Skin epidermis (tissue), 12 donors: ENCODE results near the gene DSN1.

ENCODE experiments used
- H3K27ac ChIP-seq, 21 experiments: fragments of 200-600 bp; sonication (generic) in 11 of 21; one replicate each; pipeline ENCODE4 v1.5.0; 2020; ENCODE audit warnings: mild to moderate bottlenecking in 3 of 21, inconsistent platforms in 2 of 21, moderate library complexity in 2 of 21
- H3K4me3 ChIP-seq, 7 experiments: fragments of 200-600 bp; sonication (generic) in 2 of 7; one replicate each; pipeline ENCODE4 v1.5.0; 2020; ENCODE audit warnings: inconsistent platforms in 2 of 7, mild to moderate bottlenecking in 2 of 7, moderate library complexity in 1 of 7

The DSN1 gene

DNA sequence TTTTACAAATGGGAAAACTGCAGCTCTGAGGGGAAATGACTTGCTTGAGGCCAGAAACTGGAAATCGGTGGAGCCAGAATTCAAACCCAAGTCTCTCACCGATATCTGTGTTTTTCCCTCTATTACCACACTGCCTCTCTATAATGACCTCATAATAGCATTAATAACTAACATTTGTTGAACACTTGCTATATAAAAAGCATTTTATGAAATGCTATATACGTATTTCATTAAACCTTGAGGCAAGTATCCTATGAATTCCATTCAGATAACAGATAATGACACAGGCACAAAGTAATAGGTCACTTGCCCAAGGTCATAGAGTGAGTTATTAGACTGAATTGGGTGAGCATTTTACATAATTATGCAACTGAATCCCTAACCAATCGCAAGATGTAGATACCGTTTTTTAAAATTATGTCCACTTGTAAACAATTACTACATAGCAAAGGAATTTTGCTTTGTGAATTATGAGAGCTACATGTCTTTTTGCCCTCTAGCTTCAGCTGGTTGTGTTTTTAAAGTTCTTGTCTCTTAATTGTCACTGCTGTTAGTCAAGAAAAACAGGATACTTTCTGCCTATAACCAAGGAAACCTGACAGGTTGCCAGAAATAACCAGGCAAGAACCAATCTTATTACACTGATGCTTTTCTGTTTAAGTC lies 4.7 kb downstream of the DSN1 start:
- peak overlapping the region in 11 of 21 experiments; percentile 19 to 68 (median 48) for H3K27ac ChIP-seq
- no peak overlapping the region for H3K4me3 ChIP-seq

DNA sequence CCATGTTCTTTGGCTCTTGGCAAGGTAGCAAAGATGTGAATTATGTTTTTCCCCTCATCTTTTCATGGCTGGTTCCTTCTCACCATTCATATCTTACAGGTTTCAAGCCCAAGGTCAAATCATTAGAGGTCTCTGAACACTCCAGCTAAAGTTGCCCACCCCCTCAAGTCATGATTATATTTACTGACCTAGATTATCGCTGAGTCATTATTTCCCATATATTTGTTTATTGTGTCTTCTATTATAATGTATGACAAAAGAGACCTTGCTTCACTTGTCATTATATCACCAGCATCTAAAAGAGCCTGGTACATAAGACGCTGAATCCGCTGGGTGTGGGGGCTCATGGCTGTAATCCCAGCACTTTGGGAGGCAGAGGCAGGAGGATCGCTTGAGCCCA lies 12.4 kb downstream of the DSN1 start:
- no peak overlapping the region for H3K27ac ChIP-seq
- no peak overlapping the region for H3K4me3 ChIP-seq

DNA sequence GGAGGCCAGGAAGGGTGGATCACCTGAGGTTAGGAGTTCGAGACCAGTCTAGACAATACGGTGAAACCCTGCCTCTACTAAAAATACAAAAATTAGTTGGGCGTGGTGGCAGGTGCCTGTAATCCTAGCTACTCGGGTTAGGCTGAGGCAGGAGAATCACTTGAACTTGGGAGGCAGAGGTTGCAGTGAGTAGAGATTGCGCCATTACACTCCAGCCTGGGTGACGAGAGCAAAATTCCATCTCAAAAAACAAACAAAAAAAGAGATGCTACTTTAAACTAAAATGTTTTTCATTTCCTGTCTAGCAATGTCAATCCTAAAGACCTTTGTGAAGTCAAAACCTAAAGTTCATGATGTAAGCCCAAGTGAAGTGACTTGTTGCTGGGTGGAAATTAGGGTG lies 12.9 kb downstream of the DSN1 start:
- Histone ChIP-seq H3K27ac (no peak overlapping the region), H3K4me3 (no peak overlapping the region)

DNA sequence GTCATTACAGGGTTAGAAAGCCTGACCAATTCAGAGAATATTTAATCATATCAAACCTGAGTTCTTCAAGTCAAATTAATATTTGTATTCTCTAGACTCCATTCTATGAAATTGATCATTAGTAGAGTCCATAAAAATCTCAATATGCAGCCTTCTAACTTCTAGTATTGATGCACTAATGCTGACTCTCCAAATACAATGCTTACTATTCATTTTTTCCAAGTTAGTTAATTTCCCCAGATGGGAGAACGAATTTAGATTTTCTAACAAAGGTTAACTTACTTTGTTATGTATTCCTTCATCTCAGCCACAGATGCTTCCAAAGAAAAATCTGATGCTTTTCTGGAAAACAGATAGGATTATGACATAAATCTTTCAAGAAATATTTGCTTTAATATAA lies 15.3 kb downstream of the DSN1 start:
- no peak overlapping the region for H3K4me3 ChIP-seq
- peak overlapping the region in 7 of 21 experiments; percentile 30 to 71 (median 69) for H3K27ac ChIP-seq

DNA sequence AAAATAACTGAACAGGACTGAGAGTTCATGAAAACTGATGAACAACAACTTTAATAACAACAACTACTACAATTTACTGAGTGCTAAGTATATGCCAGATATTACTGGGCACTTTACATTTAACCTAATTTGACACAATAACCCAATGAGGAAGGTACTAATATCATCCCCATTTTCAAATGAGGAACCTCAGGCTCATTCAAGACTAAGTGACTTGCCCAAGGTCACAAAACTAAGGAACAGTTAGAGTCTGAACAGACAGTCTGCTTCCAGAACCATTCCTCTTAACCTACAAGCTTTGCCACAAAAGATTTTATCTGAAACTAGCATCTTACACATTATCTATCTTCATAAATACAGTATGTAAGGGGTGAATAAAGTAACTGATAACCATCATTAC lies 17.1 kb downstream of the DSN1 start:
- Histone ChIP-seq H3K27ac (peak overlapping the region in 6 of 21 experiments; percentile 12 to 71 (median 70)), H3K4me3 (no peak overlapping the region)

DNA sequence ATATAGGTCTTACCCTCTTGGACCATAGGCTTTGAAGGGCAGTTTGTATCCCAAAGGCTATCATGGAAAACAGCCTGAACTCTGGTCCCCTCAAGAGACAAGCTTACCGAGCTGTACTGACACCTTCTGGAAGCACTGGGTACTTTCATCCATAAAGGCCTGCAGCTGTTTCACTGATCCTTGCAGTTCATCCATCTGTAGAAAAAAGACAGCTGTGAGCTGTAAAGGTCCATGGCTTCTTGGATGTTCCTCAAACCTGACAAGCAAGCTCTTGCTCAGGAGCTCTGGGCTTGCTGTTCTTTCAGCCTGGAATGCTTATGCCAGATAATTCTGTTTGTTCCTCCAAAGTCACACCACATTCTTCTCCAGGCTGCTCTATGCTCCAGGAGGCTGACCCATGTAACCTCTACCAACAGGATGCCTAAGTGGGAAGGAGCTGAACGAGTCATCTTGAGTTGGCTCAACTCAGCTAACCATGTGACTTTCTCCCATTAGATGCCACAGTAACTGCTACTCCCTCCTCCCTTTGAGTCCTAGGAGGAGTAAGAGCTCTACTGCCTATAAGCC lies 18.8 kb downstream of the DSN1 start:
- Histone ChIP-seq H3K4me3 (no peak overlapping the region), H3K27ac (no peak overlapping the region)

DNA sequence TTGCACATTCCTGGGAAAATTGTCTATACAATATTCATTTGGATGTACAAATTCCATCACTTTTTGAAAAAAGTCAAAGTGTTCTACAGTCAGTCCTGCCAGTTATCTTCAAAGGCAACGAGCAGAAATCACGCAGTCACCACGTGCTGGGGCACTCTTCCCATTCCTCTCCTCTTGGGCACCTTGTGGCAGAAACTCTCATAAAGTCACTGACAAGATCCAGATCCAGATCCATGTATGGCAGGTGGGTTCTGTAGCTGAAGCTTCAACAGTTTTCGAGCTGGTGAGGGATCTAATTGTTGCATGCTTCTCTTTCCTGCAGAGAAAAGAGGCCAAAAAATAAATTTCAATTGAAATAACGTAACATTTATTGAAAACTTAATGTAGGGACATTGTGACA lies 21.0 kb downstream of the DSN1 start:
- Histone ChIP-seq H3K27ac (no peak overlapping the region), H3K4me3 (no peak overlapping the region)

DNA sequence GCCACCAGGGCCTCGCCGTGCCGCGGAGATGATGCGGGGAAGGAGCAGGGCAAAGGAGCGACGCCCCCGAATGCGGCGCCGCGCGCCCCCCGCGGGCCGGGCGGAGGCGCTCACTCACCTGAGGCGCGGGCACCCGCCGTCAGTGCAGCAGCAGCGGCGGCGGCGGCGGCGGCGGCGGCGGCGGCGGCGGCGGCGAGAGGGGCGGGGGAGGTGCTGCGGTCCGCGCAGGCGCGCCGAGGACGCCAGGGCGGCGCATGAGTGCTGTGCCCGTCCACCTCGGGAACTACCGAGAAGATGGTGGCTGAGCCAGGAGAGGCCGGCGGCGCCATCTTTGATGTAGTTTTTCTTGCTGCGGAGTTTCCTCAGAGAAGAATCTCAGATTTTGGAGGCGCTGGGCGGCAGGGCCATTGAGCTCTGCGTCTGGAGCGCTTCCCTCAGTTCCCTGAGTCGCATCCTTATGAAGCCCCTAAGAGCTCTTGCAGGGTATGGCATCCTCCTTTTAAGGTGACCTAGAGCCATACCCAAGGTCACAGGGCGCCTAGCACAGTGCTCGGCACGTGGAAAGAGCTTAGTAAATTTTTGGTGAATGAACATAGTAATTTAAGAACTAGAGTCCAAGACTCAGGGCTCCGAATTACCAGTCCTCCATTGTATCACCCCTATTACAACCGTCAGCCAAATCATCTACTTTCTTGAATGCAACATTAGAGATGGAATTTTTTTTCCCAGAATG lies 27.5 kb downstream of the DSN1 start, which contains the start of gene NDRG3:
TSS of gene NDRG3 (minus strand) at position 164 of the 733 bp plus-strand sequence. CDS start 24,355 bp downstream, outside the sequence.
- peak within 1 kb of the TSS in 20 of 21 experiments; percentile 46 to 89 (median 72) for H3K27ac ChIP-seq
- peak within 1 kb of the TSS; percentile 69 to 98 (median 95) for H3K4me3 ChIP-seq

DNA sequence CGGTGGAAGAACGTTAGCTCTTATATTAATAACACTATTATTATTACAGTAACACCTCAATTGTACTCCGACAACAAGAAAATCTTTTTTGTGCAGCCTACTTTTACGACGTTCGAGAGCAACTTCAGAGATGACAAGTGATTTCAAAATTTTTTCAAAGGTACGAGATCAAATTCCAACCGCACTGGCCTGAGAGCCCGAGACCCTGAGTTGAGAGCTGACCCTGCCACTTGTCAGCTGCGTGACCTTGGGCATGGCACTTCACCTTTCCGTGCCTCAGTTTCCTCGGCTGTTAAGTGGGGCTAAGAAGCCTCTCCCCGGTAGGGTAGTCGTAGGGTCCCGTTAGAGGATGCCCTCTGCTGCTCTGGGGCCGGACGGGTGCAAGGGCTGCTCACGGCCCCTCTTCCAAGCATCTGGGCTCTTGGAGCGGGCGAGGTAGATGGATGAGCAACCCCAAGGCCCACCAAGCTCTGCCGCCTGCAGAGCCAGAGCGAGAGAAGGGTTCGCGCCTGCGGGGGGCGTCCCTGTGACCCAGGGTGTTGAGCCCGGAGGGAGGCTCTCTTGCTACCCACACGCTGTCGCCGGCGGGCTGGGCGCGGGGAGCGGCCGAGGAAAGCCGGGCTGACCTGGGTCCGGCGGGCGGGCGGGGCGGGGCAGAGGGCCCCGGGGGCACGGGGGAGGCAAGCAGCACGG lies 28.2 kb downstream of the DSN1 start:
- peak overlapping the region; percentile 69 to 98 (median 95) for H3K4me3 ChIP-seq
- peak overlapping the region in 18 of 21 experiments; percentile 19 to 89 (median 66) for H3K27ac ChIP-seq

DNA sequence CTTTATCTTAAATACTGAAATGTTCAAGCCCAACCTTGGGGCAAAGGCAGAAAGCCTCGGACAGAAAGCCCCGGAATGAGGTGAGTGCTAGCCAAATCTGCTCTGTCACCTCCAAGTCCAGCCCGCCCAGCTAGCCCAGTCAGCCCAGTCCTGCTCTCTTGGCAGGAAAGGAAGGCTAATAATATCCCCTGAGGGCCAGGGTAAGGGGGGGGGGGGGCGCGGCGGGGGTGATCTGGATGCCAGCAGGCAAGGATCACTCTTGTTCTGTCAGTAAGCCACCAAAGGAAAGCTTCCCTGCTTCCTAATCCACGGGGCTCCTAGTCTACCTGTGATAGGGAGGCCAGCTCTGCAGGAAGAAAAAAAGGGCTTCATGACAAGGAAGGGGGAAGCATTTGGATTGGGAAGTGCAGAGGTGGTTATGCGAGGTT lies 28.8 kb downstream of the DSN1 start:
- Histone ChIP-seq H3K27ac (peak overlapping the region in 2 of 21 experiments; percentile 30 to 89), H3K4me3 (peak overlapping the region in 6 of 7 experiments; percentile 69 to 98 (median 95))

DNA sequence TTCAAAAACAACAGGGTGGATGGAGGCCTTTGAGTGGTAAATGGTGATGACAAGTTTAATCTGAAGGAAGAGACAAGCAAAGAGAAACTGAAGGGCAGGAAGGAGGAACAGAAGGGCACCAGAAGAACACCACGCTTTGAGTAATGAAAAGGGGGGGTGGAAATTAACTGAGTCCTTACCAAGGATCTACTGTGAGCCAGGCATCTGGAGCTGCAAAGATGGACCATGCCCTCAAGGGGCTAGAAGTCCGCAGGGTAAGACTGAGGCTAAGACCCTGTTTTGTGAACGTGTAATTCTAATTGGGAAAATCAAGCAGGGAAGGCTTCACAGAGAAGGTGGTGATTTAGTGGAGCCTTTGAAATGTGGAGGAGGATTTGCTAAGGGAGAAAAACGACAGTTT lies 29.3 kb downstream of the DSN1 start:
- H3K4me3 ChIP-seq, result no peak overlapping the region
- H3K27ac ChIP-seq, result no peak overlapping the region

DNA sequence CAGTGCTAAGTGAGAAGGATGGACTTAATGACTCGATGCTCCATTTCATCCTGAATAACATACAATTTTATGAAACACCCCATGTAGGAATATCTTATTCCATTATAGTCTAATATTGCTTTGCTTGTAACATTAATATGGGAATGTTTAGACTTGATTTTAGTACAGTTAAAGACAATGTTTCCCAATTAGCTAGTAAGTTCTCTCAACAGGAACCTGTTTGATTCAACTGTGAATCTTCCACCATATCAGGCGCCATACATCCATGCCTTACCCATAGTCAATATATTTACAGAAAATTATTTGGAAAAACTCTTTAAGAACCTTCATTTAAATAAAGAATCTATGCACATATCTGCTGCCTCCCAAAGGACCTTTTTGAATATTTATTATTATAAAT lies 31.0 kb downstream of the DSN1 start:
- Histone ChIP-seq H3K4me3 (no peak overlapping the region), H3K27ac (no peak overlapping the region)

DNA sequence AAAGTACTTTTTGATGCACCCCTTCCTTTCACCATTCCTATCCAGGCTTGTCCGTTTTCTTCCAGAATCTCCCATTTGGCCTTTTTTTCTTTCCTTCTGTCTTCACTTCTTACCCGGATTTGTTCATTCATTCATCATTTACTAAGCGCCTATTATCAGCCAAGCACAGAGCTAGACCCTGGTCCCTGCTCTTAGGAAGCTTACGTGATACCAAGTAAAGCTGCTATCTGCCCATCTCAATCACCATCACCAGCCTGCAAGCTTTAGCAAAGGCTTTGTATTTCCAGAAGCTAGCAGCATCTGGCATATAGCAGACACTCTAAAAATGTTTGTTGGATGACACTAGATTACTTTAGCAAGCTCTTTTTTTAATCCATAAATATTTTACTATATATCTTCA lies 32.5 kb downstream of the DSN1 start:
- Histone ChIP-seq H3K4me3 (no peak overlapping the region), H3K27ac (no peak overlapping the region)

DNA sequence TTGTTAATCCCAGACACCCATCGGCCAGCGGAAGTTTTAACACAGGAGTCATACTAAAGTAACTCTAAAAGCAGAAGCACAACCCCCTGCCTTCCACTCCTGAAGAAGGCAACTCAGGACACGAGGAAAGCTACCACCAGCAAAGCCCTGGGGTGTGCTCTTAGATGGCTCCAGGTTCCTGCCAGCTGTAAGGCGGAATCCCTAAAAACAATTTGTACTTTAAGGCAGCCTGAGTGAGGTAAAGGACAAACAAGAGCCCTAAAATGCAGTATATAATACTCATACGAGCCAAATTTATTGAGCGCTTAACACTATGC lies 36.4 kb downstream of the DSN1 start:
- H3K27ac ChIP-seq, result no peak overlapping the region
- no peak overlapping the region for H3K4me3 ChIP-seq

DNA sequence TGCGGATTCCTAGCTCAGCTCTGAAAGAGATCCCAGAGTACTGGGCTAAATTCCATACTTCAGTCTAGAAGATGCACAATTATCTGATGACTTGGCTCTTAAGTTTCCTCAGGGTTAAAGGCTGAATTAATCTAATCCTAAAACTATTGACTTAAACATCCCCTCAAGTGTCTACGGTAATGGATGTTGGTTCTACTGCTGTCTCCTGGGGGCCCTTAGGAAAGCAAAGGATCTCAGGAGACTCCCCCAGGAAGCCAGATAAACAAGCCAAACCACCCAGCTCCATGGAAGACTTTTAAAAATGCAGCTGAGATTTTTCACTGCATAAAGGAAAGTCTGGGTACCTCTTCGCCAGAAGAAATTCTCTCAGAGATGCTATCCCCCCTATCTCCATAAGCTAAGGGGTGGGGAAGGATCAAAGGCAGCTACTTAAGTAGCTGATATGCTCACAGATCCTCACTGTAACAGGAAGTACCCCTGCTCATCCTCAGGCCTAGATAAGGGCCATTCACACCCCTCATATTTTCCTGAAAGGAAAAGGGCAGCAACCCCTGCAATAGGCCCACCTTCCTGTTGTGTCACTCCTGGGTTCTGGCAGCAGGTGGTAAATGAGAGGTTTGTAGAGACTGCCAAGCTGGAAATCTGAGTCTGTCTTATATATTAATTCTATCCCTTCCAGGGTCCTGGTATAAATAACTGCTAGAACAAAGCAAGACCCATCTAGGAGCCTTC lies 36.9 kb downstream of the DSN1 start:
- Histone ChIP-seq H3K4me3 (no peak overlapping the region), H3K27ac (no peak overlapping the region)

DNA sequence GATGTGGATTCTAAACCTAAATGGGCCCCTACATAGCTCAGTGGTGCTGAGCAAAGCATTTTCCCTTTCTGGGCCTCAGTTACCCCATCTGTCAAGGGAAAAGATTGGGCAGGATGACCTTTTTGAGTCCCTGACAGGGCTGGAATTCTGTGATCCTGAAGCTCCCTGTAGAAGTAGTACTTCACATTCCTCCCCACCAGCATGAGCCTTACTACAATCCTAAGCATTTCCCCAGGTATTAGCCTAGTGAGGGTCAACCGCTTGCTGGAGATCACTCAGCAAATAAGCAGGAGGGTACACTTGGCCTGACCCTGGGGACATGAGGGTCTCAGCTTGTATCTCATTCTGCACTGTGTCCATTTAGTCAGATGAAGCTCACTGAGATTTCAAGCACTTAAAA lies 41.1 kb downstream of the DSN1 start:
- Histone ChIP-seq H3K27ac (peak overlapping the region in 1 of 21 experiments; percentile 51), H3K4me3 (no peak overlapping the region)

DNA sequence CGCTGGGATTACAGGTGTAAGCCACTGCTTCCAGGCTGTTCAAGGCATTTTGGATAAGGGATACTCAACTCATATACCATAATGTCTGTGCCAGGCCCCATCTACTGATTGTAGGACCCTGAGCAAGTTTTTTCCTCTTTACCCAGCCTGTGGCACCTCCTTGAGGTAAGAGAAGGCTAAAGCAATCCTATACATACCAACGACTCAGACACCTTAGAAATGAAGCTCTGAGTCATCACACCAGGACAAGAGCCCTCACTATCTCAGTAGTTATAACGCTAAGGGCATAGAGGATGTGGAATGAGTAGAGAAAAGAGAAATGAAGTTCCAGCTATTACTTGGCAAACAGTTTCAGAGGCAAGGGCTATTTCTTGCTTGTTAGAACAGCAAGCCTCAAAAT lies 44.6 kb downstream of the DSN1 start:
- no peak overlapping the region for H3K4me3 ChIP-seq
- no peak overlapping the region for H3K27ac ChIP-seq

DNA sequence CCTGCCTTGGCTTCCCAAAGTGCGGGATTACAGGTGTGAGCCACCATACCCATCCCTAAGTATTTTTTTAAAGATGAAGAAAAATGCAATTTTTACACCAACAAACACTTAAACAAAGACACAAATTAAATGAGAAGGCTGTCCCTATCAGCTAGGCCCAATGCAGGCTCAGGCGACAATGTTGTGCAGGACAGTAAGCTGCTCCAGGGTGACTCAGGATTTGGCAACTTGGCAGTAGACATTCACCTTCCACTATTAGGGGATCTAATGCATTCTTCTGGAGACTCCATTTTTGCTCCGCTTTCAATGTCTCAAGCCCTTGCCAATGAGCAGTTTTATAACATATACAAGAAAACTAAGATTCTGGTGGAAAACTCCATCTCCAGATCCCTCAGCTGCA lies 47.4 kb downstream of the DSN1 start:
- H3K4me3 ChIP-seq, result no peak overlapping the region
- no peak overlapping the region for H3K27ac ChIP-seq

DNA sequence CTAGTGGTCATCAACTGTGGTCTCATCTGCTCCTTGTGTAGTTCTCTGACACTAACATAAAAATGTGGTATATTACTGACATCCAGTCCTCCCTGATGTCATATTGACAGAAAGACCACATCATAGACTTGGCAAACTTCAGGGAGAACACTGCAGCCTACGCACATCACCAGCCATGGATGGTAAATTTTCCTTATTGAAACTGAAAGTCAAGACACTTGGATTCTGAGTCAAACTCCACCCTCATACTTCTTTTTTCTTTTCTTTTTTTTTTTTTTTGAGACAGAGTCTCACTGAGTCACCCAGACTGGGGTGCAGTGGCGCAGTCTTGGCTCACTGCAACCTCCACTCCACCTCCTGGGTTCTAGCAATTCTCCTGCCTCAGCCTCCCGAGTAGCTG lies 53.1 kb downstream of the DSN1 start:
- Histone ChIP-seq H3K4me3 (no peak overlapping the region), H3K27ac (no peak overlapping the region)

DNA sequence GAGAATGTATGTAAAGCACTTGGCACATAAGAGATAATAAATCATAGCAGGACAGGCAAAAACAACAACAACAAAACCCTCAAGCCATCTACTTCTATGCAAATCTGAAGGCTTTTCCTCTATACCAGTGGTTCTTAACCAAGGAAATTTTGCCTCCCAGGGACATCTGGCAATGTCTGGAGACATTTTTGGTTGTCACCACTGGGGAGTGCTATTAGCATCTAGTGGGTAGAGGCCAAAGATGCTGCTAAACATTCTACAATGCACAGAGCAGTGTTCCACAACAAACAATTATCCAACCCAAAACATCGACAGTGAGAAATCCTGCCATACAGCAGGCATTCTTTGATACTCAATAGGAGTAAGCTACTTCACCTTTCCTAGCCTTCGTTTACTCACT lies 55.9 kb downstream of the DSN1 start:
- no peak overlapping the region for H3K27ac ChIP-seq

More for the DNA sequence above, 55.9 kb downstream of the DSN1 start:
- H3K4me3 ChIP-seq, result no peak overlapping the region
